HEK293 (cell line): ENCODE results near the gene HEATR5B.

Experiments
- CTCF ChIA-PET: fragments of 350-600 bp; formaldehyde crosslinking; extraction: SDS; loops from one replicate; lab custom pipeline; 2021; ENCODE audit warnings: antibody characterized with exemption; lab: Yijun Ruan, JAX
- POLR2A ChIA-PET: fragments of 300-600 bp; formaldehyde crosslinking; extraction: SDS; loops from one replicate; lab custom pipeline; 2020; ENCODE audit warnings: antibody characterized with exemption, inconsistent platforms; lab: Yijun Ruan, JAX
- H3K27ac ChIP-seq: fragments of 200-500 bp; sonication (Bioruptor generic); 2 replicates; pipeline ENCODE4 v1.5.1; 2014; ENCODE audit warnings: low read depth, low read length, control low read depth, inconsistent platforms; ENCODE audit errors: extremely low read depth
- H3K36me3 ChIP-seq, 2 experiments: fragments of 200-500 bp in 1 of 2; sonication (Bioruptor generic) in 1 of 2; 1 replicate in 1 of 2; 2 replicates in 1 of 2; pipeline ENCODE4 v1.5.1; 2014 to 2017; ENCODE audit warnings: inconsistent platforms in 2 of 2, low read length in 2 of 2; ENCODE audit not compliant: control insufficient read depth in 2 of 2, insufficient read depth in 1 of 2
- H3K4me1 ChIP-seq: fragments of 200-500 bp; sonication (Bioruptor generic); 2 replicates; pipeline ENCODE4 v1.5.1; 2014; ENCODE audit warnings: mild to moderate bottlenecking, low read length, inconsistent platforms; ENCODE audit not compliant: control insufficient read depth, insufficient read depth
- H3K4me3 ChIP-seq: 2 replicates; pipeline ENCODE4 v1.5.1; 2011; ENCODE audit warnings: low read depth, mild to moderate bottlenecking, control low read depth, low read length, moderate library complexity
- H3K9me3 ChIP-seq: fragments of 200-500 bp; sonication (Bioruptor generic); 2 replicates; pipeline ENCODE4 v1.5.1; 2014; ENCODE audit warnings: low read depth, low read length, inconsistent platforms; ENCODE audit not compliant: control insufficient read depth, insufficient read depth
- ATF2 ChIP-seq: fragments of 450-650 bp; formaldehyde crosslinking; IDR thresholded peaks from 2 replicates; pipeline ENCODE4 v1.5.1; 2016; ENCODE audit warnings: missing biosample characterization, missing genetic modification characterization, low read depth
- MZF1 ChIP-seq: fragments of 450-650 bp; formaldehyde crosslinking; IDR thresholded peaks from 2 replicates; pipeline ENCODE4 v1.5.1; 2017; ENCODE audit warnings: missing biosample characterization, missing genetic modification characterization, borderline replicate concordance
- PRDM1 ChIP-seq: fragments of 450-650 bp; formaldehyde crosslinking; IDR thresholded peaks from 2 replicates; pipeline ENCODE4; 2016; ENCODE audit warnings: missing biosample characterization, missing genetic modification characterization
- REPIN1 ChIP-seq: fragments of 450-650 bp; formaldehyde crosslinking; IDR thresholded peaks from 2 replicates; pipeline ENCODE4 v1.5.1; 2017; ENCODE audit warnings: missing biosample characterization, missing genetic modification characterization, low read depth
- SETDB1 ChIP-seq: IDR thresholded peaks from one replicate; pipeline ENCODE4 v1.6.1; 2017; ENCODE audit warnings: mild to moderate bottlenecking, low read length, moderate library complexity, mixed read lengths; ENCODE audit not compliant: insufficient read length
- TRIM28 ChIP-seq: IDR thresholded peaks from 2 replicates; pipeline ENCODE4 v1.6.1; 2011; ENCODE audit warnings: low read length, control low read depth, borderline replicate concordance
- YY2 ChIP-seq: fragments of 450-650 bp; formaldehyde crosslinking; IDR thresholded peaks from 2 replicates; pipeline ENCODE4 v1.5.1; 2016; ENCODE audit warnings: missing biosample characterization, missing genetic modification characterization
- ZBTB1 ChIP-seq: fragments of 450-650 bp; formaldehyde crosslinking; IDR thresholded peaks from 2 replicates; pipeline ENCODE4 v1.5.1; 2016; ENCODE audit warnings: missing biosample characterization, missing genetic modification characterization
- ZBTB8A ChIP-seq: fragments of 450-650 bp; formaldehyde crosslinking; IDR thresholded peaks from 2 replicates; pipeline ENCODE4 v1.5.1; 2016; ENCODE audit warnings: missing biosample characterization, missing genetic modification characterization
- ZFHX2 ChIP-seq: fragments of 450-650 bp; formaldehyde crosslinking; conservative IDR thresholded peaks from 2 replicates; pipeline ENCODE4 v1.5.1; 2016; ENCODE audit warnings: missing biosample characterization, missing genetic modification characterization
- ZFP3 ChIP-seq: fragments of 450-650 bp; formaldehyde crosslinking; IDR thresholded peaks from 2 replicates; pipeline ENCODE4 v1.5.1; 2016; ENCODE audit warnings: low read depth, missing biosample characterization, missing genetic modification characterization
- ZNF121 ChIP-seq: fragments of 450-650 bp; formaldehyde crosslinking; IDR thresholded peaks from 2 replicates; pipeline ENCODE4 v1.5.1; 2016; ENCODE audit warnings: missing biosample characterization, missing genetic modification characterization
- ZNF132 ChIP-seq: fragments of 450-650 bp; formaldehyde crosslinking; IDR thresholded peaks from 2 replicates; pipeline ENCODE4 v1.5.1; 2017; ENCODE audit warnings: missing biosample characterization, missing genetic modification characterization, borderline replicate concordance
- ZNF155 ChIP-seq: fragments of 450-650 bp; formaldehyde crosslinking; IDR thresholded peaks from 2 replicates; pipeline ENCODE4 v1.5.1; 2016; ENCODE audit warnings: missing biosample characterization, missing genetic modification characterization
- ZNF174 ChIP-seq: fragments of 450-650 bp; formaldehyde crosslinking; IDR thresholded peaks from 2 replicates; pipeline ENCODE4 v1.5.0; 2017; ENCODE audit warnings: missing biosample characterization, mild to moderate bottlenecking, missing genetic modification characterization
- ZNF24 ChIP-seq: fragments of 450-650 bp; formaldehyde crosslinking; IDR thresholded peaks from 2 replicates; pipeline ENCODE4 v1.5.1; 2016; ENCODE audit warnings: missing biosample characterization, missing genetic modification characterization
- ZNF248 ChIP-seq: fragments of 450-650 bp; formaldehyde crosslinking; IDR thresholded peaks from 2 replicates; pipeline ENCODE4 v1.5.1; 2017; ENCODE audit warnings: missing biosample characterization, missing genetic modification characterization
- ZNF513 ChIP-seq: fragments of 450-650 bp; IDR thresholded peaks from 2 replicates; pipeline ENCODE4 v1.5.1; 2018; ENCODE audit warnings: missing biosample characterization, missing genetic modification characterization
- ZNF529 ChIP-seq: fragments of 450-650 bp; formaldehyde crosslinking; IDR thresholded peaks from 2 replicates; pipeline ENCODE4 v1.5.1; 2017; ENCODE audit warnings: missing genetic modification characterization, missing biosample characterization; ENCODE audit not compliant: insufficient replicate concordance
- ZNF585B ChIP-seq: fragments of 450-650 bp; formaldehyde crosslinking; IDR thresholded peaks from 2 replicates; pipeline ENCODE4 v1.5.1; 2016; ENCODE audit warnings: missing biosample characterization, missing genetic modification characterization
- ZNF677 ChIP-seq: fragments of 450-650 bp; IDR thresholded peaks from 2 replicates; pipeline ENCODE4 v1.5.0; 2018; ENCODE audit warnings: missing biosample characterization, mild to moderate bottlenecking, missing genetic modification characterization, moderate library complexity
- ZNF830 ChIP-seq: fragments of 450-650 bp; IDR thresholded peaks from 2 replicates; pipeline ENCODE4 v1.5.0; 2018; ENCODE audit warnings: missing biosample characterization, missing genetic modification characterization, low read depth, mild to moderate bottlenecking, moderate library complexity
- ZNF837 ChIP-seq: fragments of 450-650 bp; formaldehyde crosslinking; IDR thresholded peaks from 2 replicates; pipeline ENCODE4 v1.5.1; 2016; ENCODE audit warnings: missing biosample characterization, missing genetic modification characterization
- ZNF843 ChIP-seq: fragments of 450-650 bp; formaldehyde crosslinking; IDR thresholded peaks from 2 replicates; pipeline ENCODE4 v1.5.1; 2016; ENCODE audit warnings: missing biosample characterization, missing genetic modification characterization
- TF ChIP-seq, protein P1 (sequence below): fragments of 450-650 bp; formaldehyde crosslinking; conservative IDR thresholded peaks from 2 replicates; pipeline ENCODE4 v1.5.1; 2016; ENCODE audit warnings: low read depth, missing biosample characterization, missing genetic modification characterization

HEATR5B gene

DNA sequence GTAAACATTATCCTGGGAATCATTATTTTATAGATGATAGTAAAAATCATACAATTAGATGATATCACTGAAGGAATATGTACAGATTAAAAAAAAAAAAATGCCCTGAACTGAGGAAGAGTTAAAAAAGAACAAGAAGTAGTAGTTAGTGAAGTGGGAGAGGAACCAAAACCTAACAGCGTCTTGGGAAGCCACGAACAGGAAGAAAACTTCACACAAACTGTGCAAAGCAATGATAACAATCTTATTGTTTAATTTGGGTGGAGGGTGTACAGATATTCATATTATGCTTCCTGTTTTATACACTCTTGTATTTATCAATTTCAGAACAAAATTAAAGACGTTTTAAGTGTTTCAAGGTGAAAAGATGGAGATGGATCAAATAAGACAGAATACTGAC is 3.5 kb downstream of the HEATR5B start (continued):
- TF ChIP-seq, protein P1, sequence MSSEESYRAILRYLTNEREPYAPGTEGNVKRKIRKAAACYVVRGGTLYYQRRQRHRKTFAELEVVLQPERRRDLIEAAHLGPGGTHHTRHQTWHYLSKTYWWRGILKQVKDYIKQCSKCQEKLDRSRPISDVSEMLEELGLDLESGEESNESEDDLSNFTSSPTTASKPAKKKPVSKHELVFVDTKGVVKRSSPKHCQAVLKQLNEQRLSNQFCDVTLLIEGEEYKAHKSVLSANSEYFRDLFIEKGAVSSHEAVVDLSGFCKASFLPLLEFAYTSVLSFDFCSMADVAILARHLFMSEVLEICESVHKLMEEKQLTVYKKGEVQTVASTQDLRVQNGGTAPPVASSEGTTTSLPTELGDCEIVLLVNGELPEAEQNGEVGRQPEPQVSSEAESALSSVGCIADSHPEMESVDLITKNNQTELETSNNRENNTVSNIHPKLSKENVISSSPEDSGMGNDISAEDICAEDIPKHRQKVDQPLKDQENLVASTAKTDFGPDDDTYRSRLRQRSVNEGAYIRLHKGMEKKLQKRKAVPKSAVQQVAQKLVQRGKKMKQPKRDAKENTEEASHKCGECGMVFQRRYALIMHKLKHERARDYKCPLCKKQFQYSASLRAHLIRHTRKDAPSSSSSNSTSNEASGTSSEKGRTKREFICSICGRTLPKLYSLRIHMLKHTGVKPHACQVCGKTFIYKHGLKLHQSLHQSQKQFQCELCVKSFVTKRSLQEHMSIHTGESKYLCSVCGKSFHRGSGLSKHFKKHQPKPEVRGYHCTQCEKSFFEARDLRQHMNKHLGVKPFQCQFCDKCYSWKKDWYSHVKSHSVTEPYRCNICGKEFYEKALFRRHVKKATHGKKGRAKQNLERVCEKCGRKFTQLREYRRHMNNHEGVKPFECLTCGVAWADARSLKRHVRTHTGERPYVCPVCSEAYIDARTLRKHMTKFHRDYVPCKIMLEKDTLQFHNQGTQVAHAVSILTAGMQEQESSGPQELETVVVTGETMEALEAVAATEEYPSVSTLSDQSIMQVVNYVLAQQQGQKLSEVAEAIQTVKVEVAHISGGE (tag by site-specific recombination): no peak
- TF ChIP-seq YY2 (no peak), SETDB1 (no peak)

DNA sequence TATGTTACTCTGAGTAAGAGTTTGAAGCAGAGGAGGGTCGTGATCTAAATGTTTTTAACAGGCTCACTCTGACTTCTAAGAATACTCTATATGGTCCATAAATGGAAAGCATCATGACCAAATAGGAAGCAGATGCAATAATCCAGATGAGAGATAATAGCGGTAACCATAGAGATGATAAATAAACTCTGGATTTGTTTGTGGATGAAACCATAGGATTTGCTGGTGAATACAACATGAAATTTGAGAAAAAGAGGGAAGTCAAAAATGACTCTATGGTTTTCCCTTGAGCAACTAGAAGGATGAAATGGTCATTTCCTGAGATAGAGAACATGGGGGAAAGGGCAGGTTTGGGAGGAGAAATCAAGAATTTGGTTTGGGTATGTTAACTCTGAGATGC is 3.9 kb downstream of the HEATR5B start:
- peaks cover 8 to 52% of the 10 kb centered on the region in 2 experiments for H3K36me3 ChIP-seq

DNA sequence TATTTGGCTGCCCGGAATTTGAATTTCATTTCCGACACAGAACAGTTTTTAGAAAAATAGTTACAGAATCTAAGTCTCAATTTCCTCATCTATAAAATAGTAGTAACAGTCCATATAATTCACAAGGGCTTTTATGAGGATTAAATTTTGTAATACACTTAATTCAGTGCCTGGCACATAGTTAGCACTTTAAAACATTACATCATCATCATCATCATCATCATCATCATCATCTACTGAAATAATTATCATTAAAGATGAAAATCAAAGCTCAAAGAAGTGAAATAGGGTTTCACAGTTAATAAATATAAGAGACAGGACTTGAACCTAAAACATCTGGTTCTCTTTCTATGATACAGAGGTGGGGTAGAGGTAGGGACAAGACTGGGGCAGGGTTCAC is 13.2 kb downstream of the HEATR5B start:
- Histone ChIP-seq H3K4me3 (no peak overlapping the region), H3K27ac (no peak overlapping the region), H3K9me3 (no peaks in the 10 kb centered on the region), H3K36me3 (peaks cover 43 to 63% of the 10 kb centered on the region in 2 experiments), H3K4me1 (no peaks in the 10 kb centered on the region)
- TF ChIP-seq ZNF513 (peak; percentile 84), ZBTB1 (tag by site-specific recombination) (no peak), ATF2 (tag by site-specific recombination) (peak; percentile 56; the same call in 1 of the 2 replicates), ZNF677 (tag by site-specific recombination) (no peak), REPIN1 (no peak), TRIM28 (no peak), ZNF24 (tag by site-specific recombination) (no peak)
- ChIA-PET CTCF (interaction anchor here (0.6 kb wide), 3 partner anchors 20 to 325 kb away, joined by 3 to 6 read pairs (median 3); no protein-coding TSS in a partner anchor), POLR2A (interaction anchor here (1.2 kb wide), 1 partner anchor 1681 kb away, joined by 3 read pairs; the partner anchor contains the start of gene SRSF7)

More for the DNA sequence above, 3.9 kb downstream of the HEATR5B start:
- TF ChIP-seq ZNF121 (tag by site-specific recombination) (no peak), ZNF155 (tag by site-specific recombination) (no peak), ZNF174 (tag by site-specific recombination) (no peak), MZF1 (tag by site-specific recombination) (no peak), PRDM1 (tag by site-specific recombination) (no peak), ZNF585B (tag by site-specific recombination) (no peak), ZNF513 (no peak), ZFP3 (tag by site-specific recombination) (no peak), ZNF837 (tag by site-specific recombination) (no peak), ZNF132 (tag by site-specific recombination) (no peak), ZNF529 (tag by site-specific recombination) (no peak), ZNF830 (tag by site-specific recombination) (no peak), ZNF843 (tag by site-specific recombination) (no peak), ZFHX2 (no peak), ZBTB8A (tag by site-specific recombination) (no peak), ZBTB1 (tag by site-specific recombination) (no peak), ZNF248 (tag by site-specific recombination) (no peak)
- Histone ChIP-seq H3K9me3 (no peaks in the 10 kb centered on the region), H3K4me1 (peaks cover 4% of the 10 kb centered on the region), H3K27ac (no peak overlapping the region), H3K4me3 (no peak overlapping the region)
- ChIA-PET CTCF (no interaction called here), POLR2A (interaction anchor here (0.6 kb wide), 1 partner anchor 71 kb away, joined by 4 read pairs; no protein-coding TSS in a partner anchor)
